Measurements from ENCODE around the gene NDST1.

The NDST1 gene

GRCh38 chr5:150549735-150550134 lies 41.8 kb downstream of the NDST1 start:
- no peak for DNase-seq

- no peak for DNase-seq
Observed at GRCh38 chr5:150550286-150550685, 42.4 kb downstream of the NDST1 start.

GRCh38 chr5:150551066-150551465 lies 43.1 kb downstream of the NDST1 start:
- no peak for DNase-seq

- no peak for DNase-seq
Observed at GRCh38 chr5:150553402-150553801, 45.5 kb downstream of the NDST1 start.

- no peak for DNase-seq
Observed at GRCh38 chr5:150553911-150554310, 46.0 kb downstream of the NDST1 start.

- no peak for DNase-seq
Observed at GRCh38 chr5:150554857-150555256, 46.9 kb downstream of the NDST1 start.

- DNase-seq: no peak
Observed at GRCh38 chr5:150556106-150556505, 48.2 kb downstream of the NDST1 start.

GRCh38 chr5:150556859-150557508 lies 49.1 kb downstream of the NDST1 start:
- no peak for DNase-seq

- no peak for DNase-seq
Observed at GRCh38 chr5:150557509-150557872, 49.6 kb downstream of the NDST1 start.

GRCh38 chr5:150558088-150558621 lies 50.2 kb downstream of the NDST1 start:
- no peak for DNase-seq

GRCh38 chr5:150559088-150559487 lies 51.2 kb downstream of the NDST1 start:
- DNase-seq: no peak

GRCh38 chr5:150559701-150560100 lies 51.8 kb downstream of the NDST1 start:
- DNase-seq: peak; percentile 64

GRCh38 chr5:150560401-150561191 lies 52.7 kb downstream of the NDST1 start:
- peak; percentile 86 for DNase-seq

GRCh38 chr5:150561192-150561512 lies 53.2 kb downstream of the NDST1 start:
- no peak for DNase-seq

GRCh38 chr5:150561571-150562275 lies 53.8 kb downstream of the NDST1 start:
- no peak for DNase-seq

GRCh38 chr5:150562832-150563231 lies 54.9 kb downstream of the NDST1 start:
- DNase-seq: peak; percentile 55

- no peak for DNase-seq
Observed at GRCh38 chr5:150565868-150566267, 57.9 kb downstream of the NDST1 start.

GRCh38 chr5:150567031-150567717 lies 59.2 kb downstream of the NDST1 start:
- DNase-seq: peak; percentile 94

GRCh38 chr5:150568663-150569062 lies 60.7 kb downstream of the NDST1 start:
- DNase-seq: no peak

GRCh38 chr5:150570333-150570732 lies 62.4 kb downstream of the NDST1 start:
- no peak for DNase-seq

GRCh38 chr5:150571836-150572235 lies 63.9 kb downstream of the NDST1 start:
- no peak for DNase-seq

GRCh38 chr5:150573216-150573615 lies 65.3 kb downstream of the NDST1 start:
- DNase-seq: no peak
